ENCODE measurements around the gene POLR3K.

- TF ChIP-seq ZNF544 (tag by site-specific recombination; IDR thresholded peaks at IDR 0.05) (no peak), ZSCAN30 (tag by site-specific recombination; IDR thresholded peaks at IDR 0.05) (no peak), ZNF558 (tag by site-specific recombination; IDR thresholded peaks at IDR 0.05) (no peak)
- TF ChIP-seq, protein P1, sequence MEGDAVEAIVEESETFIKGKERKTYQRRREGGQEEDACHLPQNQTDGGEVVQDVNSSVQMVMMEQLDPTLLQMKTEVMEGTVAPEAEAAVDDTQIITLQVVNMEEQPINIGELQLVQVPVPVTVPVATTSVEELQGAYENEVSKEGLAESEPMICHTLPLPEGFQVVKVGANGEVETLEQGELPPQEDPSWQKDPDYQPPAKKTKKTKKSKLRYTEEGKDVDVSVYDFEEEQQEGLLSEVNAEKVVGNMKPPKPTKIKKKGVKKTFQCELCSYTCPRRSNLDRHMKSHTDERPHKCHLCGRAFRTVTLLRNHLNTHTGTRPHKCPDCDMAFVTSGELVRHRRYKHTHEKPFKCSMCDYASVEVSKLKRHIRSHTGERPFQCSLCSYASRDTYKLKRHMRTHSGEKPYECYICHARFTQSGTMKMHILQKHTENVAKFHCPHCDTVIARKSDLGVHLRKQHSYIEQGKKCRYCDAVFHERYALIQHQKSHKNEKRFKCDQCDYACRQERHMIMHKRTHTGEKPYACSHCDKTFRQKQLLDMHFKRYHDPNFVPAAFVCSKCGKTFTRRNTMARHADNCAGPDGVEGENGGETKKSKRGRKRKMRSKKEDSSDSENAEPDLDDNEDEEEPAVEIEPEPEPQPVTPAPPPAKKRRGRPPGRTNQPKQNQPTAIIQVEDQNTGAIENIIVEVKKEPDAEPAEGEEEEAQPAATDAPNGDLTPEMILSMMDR (tag by site-specific recombination; IDR thresholded peaks at IDR 0.05) = no peak
Measured at GRCh38 chr16:62283-62967, 9.0 kb upstream of the POLR3K start.

Measured in HEK293 (cell line).